Measurements from ENCODE around the gene GJB4. TPM values are rescaled to one million over a fixed set of nuclear protein-coding genes. Genes with fewer than 3 reads are reported as not detected.
"Not testable (repeated sequence)": the region's sequence is repeated elsewhere in the genome, so short reads cannot be mapped to it uniquely, and the experiment has no call there.

The GJB4 gene
- total RNA-seq = 6.1 TPM

DNA sequence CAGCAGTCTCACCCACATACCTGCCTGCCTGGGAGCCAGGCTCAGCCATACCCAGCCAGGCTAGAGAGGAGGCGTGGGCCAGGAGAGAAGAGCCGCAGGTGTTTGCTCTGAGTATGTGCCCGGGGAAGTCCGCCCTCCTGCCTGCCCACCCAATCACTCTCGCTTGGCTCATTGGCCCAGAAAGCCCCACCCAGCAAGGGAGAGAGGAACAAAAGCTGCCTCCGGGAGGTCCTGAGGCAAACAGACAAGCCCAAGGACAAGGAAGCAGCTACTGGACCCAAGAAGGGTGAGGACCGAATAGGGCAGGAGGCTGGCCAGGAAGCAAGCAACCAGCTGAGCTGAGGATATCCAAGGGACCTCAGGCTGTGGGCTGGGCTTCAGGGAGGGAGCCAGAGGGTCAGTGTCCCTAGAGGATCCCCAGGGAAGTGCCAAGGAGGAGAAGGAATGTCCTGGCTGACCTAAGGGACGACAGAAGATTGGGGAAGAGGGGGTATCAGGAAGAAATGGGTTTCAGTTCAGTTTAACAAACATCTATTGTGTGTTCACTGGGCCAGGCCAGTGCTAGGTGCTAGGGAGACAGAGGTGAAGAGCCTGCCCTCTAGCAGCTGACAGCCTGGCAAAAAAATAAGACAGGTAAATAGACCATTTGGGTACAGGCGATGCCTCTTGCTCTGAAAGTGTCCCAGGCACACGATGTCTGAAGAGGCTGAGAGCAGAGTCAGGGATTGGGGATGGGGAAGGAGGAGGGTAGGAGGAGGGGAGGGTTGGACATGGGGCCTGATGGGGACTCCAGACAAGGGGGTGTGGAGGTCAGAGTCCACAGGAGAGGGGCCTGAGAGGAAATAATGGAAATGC, at the start of gene GJB4:
TSS of gene GJB4 (plus strand) at position 238 of the 855 bp plus-strand sequence. CDS start 1,515 bp downstream, outside the sequence.
- DNase-seq (ENCODE audit: low spot score) = peak; percentile 86

DNA sequence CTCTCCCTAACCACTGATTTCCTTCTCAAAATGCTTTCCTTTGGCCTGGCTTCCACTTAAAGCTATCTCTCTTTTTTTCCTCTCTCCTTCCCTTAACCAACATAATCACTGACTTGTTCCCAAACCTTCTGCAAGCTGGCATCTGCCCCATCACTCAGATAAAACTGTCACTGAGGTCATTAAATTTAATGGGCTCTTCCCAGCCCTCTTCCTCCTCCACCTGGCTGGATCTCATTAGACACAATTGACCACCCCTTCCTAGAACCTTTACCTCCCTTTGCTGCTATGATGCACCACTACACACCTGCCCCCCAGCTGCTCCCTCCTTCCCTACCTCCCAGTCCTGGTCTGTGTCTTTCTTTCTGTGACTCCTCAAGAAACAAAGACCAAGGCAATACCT, 48.7 kb upstream of the GJB4 start:
- no peak for DNase-seq (ENCODE audit: low spot score)

DNA sequence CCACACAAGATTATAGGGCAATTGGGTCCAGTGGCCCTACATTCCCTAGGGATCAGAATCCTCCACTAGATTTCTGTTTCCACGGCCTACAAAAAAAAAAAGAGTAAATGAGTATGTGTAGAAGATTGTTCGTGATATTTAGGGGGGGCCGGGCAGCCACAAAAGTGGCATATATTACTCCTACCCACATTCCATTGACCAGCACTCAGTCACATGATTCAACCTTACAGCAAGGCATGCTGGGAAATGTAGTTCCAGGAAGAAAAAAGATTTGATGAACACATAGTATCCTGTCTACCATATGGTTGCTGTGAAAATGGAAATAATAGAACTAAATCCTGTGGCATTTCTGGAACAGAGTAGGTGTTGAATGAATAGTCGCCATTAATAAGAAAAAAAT, 48.1 kb upstream of the GJB4 start:
- no peak for DNase-seq (ENCODE audit: low spot score)

DNA sequence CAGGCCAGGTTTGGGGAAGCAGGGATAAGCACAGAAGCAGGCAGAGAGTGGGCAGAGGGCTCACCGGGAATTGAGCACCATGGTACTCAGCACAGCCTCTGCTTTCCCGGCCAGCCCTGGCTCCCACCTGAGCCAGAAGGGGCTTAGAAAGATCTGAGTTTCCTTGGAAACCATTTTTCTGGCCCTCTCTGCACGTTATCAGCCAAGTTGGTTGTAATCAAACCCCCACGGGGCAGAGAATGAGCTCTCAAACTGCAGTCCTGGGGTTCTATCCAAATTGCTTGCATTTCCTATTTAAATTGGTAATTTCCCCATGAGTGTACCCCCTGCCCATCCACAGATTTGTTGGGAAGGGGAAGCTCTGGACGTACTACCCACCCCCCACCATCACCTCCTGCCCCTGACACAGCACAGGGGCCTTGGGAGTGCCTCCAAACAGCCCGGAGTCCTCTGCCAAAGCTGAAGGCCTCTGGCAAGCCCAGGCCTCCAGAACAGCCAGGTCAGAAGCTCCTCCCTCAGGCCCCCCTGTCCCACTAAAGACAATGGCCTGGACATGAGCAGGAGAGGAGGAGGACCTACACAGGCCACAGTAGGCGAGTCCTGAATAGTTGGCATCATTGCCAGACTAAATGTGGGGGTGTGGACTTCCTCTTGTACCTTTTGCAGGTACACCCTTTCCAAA, 47.4 kb upstream of the GJB4 start:
- DNase-seq (ENCODE audit: low spot score) = no peak

DNA sequence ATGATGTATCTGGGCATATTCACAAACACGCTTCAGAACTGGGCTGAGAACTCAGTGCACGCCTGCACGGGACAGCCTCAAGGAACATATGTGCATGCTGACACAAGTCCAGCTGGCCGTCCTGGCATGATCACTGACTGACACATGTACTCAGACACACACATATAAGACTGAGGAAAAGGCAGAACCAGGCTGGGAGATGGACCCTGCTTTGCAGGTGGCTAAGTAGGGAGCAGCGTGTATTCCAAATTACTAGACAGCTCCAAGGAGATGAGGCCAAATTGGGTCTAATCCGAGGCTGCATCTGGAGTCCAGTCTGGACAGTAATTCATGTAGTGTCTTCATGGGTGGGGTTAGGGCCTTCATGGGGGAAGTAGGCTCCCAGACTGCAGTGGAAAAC, 46.1 kb upstream of the GJB4 start:
- DNase-seq (ENCODE audit: low spot score) = no peak

DNA sequence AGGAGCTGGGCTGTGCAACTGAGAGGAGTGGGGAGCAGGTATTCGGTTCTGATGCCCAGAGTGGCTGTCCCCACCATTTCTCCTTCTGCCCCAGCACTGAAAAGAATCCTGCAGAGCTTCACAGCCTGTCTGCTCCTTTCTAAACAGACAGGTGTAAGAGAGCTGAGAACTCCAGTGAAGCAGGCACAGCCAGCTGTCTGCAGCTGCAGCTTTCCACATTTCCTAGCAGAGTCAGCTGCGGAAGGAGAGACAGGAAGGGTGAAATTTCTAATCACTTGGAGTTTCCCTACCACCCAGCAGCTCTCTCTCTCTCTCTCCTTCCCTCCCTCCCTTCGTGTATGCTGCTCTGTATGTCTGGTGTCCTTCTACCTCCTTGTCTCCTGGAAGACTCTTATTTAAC, 45.2 kb upstream of the GJB4 start:
- no peak for DNase-seq (ENCODE audit: low spot score)

DNA sequence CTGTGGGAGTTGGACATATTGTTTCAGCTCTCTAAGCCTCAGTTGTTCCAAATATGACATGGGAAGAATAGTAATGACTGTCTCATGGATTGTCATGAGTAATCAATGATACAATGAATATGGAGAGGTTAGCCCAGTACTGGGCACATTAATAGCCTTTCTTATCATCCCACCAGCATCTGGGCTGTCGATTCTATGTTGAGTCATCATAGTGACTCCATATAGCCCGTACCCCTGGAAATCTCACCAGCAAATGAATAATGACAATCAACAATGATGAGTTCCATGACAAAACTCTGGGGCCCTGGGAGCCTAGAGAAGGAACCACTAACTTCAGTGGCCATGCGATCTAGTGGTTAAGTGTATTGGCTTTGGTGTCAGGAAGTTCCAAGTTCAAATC, 44.4 kb upstream of the GJB4 start:
- no peak for DNase-seq (ENCODE audit: low spot score)

DNA sequence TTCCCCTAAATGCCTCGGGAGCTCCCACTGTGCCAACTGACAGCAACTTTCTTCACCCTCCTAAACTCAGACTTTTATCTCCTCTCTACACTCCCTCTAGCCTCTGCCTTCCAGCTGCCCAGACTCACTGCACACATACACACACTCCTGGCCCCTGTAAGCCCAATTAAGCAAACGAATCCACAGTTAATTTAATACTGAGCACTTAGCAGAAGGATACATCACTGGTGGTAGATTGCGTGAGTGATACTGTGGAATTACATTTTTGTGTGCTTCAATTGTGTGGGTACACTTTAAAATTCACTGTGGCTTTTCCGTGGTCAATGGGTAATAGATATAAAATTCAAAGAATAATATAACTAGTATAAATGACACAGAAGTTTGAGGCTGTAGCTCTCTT, 38.3 kb upstream of the GJB4 start:
- no peak for DNase-seq (ENCODE audit: low spot score)

DNA sequence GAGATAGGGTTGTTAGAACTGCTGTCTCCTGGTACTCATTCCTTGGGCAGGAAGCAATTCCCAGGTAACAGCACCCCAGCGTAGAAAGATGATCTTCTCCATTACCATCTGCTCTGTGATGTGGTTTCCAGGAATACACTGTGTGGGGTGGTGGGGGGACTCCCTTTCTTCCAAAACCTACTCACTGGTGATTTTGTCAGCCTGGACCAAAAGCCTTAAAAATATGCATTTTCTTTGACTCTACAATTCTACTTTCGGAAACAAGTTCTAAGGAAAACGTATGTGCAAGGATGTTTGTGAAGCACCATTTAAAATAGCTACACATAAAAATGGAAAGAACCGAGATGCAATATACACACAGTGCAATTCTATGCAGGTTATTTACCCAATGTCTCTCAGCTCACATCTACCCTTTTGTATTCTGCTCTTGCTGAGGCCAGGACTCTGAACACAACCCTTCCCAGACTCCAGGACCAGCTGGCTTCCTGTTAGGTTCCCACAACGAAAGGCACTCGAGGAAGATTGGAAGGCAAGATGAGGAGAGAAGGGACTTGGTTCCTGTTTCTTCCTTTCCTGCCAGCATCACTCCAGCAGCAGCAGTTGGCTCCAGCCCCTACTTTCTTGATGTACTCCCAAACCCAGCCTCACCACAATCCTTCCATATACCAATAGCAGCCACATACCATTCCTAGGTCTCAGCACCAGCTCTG, 37.7 kb upstream of the GJB4 start:
- no peak for DNase-seq (ENCODE audit: low spot score)

DNA sequence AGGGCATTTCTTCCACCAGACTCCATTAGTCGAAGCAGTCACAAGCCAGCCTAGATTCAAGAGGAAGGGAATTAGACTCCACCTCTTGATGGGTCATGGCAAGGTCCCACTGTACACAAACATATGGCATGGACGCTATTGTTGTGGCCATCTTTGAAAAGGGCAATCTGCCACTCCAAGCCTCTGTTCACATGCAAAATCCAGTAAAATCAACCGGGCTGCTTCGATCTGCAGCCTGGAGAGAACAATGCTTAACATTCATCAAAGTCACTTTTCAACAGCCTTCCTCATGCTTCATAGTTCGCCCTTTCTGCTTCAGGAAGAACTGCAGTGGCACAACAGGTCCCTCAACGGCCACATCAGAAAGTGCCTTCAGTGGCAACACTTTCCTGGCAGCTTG, 32.7 kb upstream of the GJB4 start:
- peak; percentile 28 for DNase-seq (ENCODE audit: low spot score)

DNA sequence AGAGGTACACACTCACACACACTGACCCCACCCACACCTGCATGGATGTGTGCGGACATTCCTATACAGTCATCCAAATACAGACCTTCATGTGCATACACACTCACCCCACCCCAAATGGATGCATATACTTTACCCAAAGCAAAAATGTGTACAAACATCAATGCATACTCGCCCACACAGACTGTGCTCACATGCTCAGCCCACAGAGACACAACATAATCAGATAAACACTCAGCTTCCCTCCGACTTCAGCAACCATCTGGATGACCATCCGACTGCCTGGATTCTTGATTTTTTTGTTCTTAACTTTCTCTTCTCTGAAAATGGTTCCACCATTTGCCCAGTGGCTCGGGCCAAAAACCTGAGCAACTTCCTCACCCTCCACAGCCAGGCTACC, 29.1 kb upstream of the GJB4 start:
- DNase-seq (ENCODE audit: low spot score) = no peak

DNA sequence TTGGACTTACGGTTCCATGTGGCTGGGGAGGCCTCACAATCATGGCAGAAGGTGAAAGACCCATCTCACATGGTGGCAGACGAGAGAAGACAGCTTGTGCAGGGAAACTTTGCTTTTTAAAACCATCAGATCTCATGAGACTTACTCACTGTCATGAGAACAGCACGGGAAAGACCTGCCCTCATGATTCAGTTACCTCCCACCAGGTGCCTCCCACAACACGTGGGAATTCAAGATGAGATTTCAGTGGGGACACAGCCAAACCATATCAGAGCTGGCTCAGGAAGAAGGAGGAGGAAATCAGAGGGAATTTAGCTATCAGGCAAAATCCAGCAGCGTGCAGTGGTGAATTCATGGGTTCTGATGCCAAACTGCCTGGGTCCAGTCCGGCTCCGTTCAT, 26.7 kb upstream of the GJB4 start:
- DNase-seq (ENCODE audit: low spot score) = not testable (repeated sequence)

DNA sequence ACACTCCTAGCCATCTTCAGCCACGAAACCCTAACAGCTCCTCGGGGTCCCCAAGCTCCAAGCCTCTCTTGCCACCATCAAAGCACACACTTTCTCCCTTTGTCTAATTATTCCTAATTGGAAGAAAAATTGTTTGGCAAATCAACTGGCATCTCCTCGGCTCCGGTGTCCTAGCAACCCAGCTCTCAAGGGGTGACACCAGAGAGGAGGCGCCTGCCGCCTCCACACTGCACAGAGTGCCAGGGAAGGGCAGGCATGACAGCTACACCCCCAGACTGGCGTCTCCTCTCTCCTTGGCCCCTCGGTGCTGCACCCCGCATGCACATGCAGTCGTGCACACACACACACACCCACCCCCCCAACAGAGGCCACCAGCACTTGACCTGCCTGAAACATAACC, 22.8 kb upstream of the GJB4 start:
- no peak for DNase-seq (ENCODE audit: low spot score)

DNA sequence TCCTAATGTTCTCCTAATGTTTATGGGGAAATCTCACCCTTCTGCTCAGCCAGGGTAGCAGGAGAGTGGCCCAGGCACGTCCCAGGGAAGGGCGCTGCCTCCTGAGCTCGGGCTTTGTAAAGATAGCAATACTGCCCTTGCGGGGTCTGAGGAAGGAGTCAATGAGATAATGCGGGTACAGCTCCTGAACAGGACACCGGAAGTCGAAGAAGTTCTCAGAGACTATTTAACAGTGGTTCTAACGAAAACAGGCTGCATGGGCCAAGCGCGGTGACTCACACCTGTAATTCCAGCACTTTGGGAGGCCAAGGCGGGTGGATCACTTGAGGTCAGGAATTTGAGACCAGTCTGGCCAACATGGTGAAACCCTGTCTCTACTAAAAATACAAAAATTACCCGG, 22.3 kb upstream of the GJB4 start:
- not testable (repeated sequence) for DNase-seq (ENCODE audit: low spot score)

DNA sequence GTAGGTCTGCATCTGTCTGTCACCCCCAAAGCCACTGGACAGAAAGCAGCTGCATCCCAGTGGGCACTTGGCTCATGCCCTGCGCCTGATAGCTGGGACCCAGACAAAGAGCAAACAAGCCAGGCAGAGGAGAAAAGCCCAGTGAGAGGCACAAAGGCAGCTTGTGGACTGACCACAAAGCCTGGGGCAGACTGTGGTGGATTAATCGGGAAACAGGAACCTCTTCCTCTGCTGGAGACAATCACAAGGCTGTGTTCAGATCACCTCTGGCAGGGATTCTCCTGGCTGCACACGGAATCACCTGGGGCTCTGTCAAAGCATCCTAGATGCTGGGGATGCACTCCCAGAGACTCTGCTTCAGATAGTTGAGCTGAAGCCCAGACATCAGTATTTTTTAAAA, 19.9 kb upstream of the GJB4 start:
- DNase-seq (ENCODE audit: low spot score) = no peak

DNA sequence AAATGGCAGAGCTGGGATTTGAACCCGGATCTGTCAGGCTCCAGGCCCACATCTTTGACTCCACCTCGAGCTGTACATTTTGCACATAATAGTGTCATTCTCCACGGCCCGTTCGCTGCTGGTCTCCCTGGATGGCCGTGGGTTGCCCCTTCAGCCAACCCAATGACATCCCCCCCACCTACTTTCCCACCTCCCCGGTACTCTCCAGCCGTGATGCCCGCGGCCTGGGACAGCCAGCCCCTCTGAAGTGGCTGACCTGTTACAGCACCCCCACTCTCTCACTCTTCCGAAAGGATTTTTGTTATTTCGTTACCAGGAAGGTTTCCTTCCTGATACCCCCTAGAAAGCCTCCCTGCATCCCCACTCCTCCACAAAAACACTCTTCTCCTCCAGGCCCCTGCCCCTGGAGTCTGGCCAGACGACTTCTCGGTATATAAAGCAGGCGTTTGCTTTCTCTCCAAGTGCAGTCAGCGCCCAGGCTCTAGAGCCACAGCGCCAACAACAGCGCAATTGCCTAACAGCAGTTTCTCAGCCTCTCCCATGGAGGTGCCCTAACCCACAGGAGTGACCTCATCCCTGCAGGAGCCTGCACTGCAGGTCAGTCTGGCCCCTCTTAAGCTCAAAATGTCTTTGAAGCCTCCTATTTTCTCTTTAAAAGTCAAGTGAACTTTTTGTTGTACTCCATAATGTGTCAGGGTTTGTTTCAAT, 19.2 kb upstream of the GJB4 start:
- DNase-seq (ENCODE audit: low spot score) = no peak

DNA sequence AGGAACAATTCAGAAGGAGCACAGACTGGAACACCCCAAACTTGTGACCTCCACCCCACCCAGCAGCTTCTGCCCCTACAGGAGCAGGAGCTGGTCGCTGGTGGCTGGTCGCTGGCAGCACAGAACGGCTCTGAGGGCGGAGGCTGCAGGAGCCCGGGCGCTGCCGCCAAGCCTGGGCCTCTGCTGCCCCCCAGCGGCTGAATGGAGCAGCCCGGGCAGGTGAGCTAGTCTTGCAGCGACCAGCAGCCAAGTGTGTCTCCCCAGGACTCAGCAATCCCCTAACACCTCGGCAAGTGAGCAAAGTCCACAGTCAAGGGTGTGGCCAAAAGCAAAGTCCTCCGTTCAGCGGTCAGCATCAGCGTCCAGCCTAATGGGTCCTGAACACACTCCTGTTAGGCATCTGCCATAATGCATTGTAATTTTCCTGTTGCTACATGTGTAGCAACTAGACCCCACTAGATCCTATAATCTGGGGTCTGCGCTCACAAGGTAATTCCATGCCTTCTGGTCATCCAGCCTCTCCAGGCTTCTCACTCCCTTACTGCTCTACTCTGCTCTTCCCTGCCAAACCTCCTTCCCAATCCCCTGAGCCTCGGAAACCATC, 16.8 kb upstream of the GJB4 start:
- peak; percentile 92 for DNase-seq (ENCODE audit: low spot score)

DNA sequence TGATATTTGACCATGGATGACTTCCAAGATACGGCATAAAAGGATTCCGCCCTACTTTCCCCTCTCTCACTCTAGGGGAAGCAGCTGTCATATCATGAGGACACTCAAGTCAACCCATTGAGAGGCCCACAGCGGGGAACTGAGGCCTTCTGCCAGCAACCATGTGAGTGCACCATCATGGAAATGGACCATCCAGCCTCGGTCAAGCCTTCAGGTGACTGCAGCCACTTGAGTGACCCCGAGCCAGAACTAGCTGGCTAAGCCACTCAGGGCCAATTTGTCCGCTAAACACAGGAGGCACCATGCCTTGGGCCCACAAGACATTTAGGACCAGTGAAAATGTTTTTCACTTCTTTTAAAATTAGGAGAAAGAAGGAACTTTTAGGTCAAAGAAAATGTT, 15.8 kb upstream of the GJB4 start:
- no peak for DNase-seq (ENCODE audit: low spot score)

DNA sequence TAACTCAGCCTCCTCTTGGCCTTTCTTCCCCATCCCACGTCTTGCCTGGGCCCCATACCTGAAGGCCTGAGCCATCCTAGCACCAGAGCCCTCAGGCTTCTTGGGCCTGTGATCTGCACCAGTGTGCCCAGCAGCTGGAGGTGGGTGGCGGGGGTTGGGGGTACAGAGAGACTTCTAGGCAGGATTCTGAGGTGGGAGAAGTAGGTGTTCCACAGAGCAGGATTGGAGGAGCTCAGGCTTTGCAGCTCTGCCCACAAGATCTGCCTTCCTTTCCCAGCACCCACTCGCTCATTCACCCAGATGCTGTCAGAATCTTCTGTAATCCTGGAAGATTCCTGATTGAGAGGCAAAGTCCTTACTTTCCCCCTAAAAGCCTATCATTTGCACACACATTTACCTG, 14.7 kb upstream of the GJB4 start:
- no peak for DNase-seq (ENCODE audit: low spot score)

DNA sequence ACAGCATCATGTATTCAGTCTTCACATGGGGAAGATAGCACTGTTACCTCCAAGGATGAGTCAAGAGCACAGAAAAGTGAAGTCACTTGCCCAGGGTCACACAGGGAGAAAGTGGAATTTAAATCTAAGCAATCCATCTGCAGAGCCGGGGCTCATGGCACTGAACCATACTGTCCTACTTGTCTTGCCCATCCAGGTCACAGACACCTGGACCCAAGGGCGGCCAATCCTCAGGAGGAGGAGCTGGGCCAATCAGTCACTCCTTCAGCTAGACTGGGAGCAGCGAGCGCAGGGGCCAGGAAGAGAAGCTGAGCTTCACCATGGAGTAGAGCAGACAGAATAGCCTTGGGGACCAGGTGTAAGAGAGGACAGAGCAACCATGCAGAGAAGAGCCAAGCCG, 13.9 kb upstream of the GJB4 start:
- DNase-seq (ENCODE audit: low spot score) = no peak

DNA sequence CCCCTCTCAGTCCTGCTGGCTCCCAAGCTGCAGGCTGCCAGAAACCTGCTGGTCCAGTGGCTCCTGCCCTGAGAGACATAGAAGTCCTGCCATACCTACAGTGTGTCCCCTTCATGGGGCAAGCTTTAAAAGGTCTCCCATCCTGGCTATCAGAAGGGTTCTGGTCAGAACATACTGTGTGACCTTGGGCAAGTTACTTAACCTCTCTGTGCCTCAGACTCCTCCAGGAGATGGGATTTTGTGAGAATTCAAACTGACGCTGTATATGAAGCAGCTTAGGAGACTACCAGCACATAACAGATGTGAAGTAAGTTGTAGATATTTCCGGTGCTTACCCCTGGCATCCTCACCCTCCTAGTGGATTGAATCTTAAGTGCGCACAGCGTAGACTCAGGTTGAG, 13.4 kb upstream of the GJB4 start:
- no peak for DNase-seq (ENCODE audit: low spot score)
